LHCN-M2 (cell line): ENCODE measurements around the gene DNAH14. TPM values are rescaled to one million over a fixed set of nuclear protein-coding genes. Genes with fewer than 3 reads are reported as not detected.
A peak's percentile ranks its signal among the peaks of the same experiment; 100 is the strongest.
"Not testable (repeated sequence)": the region's sequence is repeated elsewhere in the genome, so short reads cannot be mapped to it uniquely, and the experiment has no call there.

ENCODE experiments used
- DNase-seq: peaks from one replicate; pipeline ENCODE4 v3.0.0-alpha.2; 2012; ENCODE audit warnings: low read depth
- total RNA-seq: library from RNA; depleted of rRNA; stranded (reverse); fragments of >200 nt; gene quantifications from 2 replicates; pipeline ENCODE4 v1.2.3, GENCODE V29; 2014

Gene DNAH14
- total RNA-seq, 1 experiment from 2014 or later, result 12.1 TPM

DNA sequence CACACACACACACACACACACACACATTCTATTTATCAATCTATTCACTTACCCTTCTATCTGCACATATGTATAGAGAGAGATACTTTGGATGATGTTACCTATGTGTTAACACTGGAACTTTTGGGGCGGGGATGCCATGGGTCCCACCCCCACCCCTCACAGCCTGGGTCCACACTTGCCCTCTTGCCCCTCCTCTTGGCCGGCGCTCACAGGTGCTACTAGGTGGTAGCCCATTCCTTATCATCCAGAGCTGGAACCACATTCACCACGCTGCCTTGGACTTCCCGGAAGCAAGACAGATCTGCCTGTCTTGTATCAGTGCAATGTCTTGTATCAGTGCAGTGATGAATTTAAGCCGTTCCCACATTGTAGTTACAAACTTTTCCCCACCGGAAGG is 413.2 kb downstream of the DNAH14 start:
- DNase-seq, result no peak

- peak; percentile 34 for DNase-seq
Measured at GRCh38 chr1:225343618-225344017, 414.1 kb downstream of the DNAH14 start.

DNA sequence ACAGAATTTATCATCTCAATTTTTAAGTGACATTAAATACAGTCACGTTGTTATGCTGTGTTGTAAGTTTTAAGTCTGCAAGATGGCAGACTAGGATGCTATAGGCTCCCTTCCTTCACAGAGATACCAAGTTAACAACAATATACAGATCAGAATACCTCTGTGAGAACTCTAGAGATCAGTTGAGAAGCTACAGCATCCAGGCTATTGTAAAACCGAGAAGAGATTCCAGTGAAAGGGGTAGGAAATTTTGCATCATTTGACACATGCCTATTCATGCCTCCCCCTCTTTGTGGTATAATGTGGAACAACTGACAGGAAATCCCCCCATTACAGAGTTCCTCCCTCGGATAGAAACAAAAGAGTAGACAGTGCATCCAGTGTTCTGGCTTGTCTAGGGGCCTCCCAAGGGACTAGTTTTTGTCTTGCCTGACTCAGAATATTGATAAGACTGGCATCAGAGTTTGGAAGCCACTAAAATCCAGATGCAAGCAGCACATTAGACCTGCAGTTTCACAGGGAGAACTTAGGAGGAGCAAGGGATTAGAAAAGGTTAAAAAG is 417.7 kb downstream of the DNAH14 start:
- DNase-seq, result peak; percentile 14

DNA sequence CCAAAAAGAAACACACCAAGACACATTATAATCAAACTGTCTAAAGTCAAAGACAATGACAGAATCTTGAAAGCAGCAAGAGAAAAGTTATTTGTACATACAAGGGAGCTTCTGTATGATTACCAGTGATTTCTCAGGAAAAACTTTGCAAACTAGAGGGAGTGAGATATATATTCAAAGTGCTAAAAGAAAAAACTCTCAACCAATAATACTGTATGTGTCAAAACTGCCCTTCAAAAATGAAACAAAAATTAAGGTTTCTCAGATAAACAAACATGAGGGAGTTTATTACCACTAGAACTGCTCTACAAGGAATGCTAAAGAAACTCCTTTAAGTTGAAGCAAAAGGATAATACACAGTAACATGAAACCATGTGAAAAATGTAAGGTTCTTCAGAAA is 418.9 kb downstream of the DNAH14 start:
- DNase-seq, result no peak

- no peak for DNase-seq
Measured at GRCh38 chr1:225349826-225350225, 420.4 kb downstream of the DNAH14 start.

DNA sequence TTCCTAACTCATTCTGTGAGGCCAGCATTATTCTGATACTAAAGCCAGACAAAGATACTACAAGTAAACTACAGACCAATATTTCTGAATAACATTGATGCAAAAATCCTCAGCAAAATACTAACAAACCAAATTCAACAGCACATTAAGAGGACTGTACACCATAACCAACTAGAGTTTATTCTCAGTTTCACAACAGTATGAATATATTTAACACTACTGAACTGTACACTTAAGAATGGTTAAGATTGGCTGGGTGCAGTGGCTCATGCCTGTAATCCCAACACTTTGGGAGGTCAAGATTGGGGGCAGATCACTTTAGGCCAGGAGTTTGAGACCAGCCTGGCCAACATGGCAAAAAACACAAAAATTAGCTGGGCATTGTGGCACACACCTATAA is 421.4 kb downstream of the DNAH14 start:
- DNase-seq, result no peak

GRCh38 chr1:225354906-225355305 is 425.4 kb downstream of the DNAH14 start:
- no peak for DNase-seq

DNA sequence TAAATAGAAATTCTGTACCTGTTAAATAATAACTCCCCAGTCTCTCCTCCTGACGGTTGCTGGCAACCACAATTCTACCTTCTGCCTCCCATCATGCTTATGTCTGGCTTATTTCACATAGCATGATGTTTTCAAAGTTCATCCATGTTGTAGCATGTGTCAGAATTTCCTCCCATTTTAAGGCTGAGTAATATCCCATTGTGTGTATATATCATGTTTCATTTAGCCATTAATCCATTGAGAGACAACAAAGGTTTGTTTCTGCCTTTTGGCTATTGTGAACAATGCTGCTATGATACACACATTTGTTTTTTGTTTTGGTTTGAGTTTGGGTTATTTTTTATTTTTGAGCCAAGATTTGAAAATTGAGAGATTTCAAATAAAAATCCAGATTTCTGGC is 426.4 kb downstream of the DNAH14 start:
- no peak for DNase-seq

- DNase-seq, result no peak
Measured at GRCh38 chr1:225360119-225360518, 430.6 kb downstream of the DNAH14 start.

- DNase-seq, result no peak
Measured at GRCh38 chr1:225361176-225361575, 431.7 kb downstream of the DNAH14 start.

DNA sequence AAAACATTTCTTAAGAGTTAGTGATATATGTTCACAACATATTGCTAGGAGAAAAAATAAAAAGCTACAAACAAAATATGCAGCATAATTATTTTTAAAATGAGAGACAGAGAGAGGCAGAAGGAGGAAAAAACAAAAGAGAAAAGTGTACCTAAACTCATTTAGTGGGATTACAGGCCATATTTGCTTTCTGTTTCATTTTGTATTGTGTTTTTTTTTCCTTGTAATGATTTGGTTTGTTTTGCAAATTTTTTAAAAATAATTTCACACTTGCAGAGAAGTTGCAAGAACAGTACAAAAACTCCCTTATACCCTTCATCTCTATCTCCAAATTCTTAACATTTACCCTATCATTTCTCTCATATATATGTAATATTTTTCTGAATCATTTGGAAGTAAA is 433.3 kb downstream of the DNAH14 start:
- no peak for DNase-seq

- no peak for DNase-seq
Measured at GRCh38 chr1:225364439-225364838, 435.0 kb downstream of the DNAH14 start.

- DNase-seq, result no peak
Measured at GRCh38 chr1:225366018-225366417, 436.5 kb downstream of the DNAH14 start.

GRCh38 chr1:225366552-225366951 is 437.1 kb downstream of the DNAH14 start:
- DNase-seq, result no peak

GRCh38 chr1:225368036-225368552 is 438.6 kb downstream of the DNAH14 start:
- no peak for DNase-seq

DNA sequence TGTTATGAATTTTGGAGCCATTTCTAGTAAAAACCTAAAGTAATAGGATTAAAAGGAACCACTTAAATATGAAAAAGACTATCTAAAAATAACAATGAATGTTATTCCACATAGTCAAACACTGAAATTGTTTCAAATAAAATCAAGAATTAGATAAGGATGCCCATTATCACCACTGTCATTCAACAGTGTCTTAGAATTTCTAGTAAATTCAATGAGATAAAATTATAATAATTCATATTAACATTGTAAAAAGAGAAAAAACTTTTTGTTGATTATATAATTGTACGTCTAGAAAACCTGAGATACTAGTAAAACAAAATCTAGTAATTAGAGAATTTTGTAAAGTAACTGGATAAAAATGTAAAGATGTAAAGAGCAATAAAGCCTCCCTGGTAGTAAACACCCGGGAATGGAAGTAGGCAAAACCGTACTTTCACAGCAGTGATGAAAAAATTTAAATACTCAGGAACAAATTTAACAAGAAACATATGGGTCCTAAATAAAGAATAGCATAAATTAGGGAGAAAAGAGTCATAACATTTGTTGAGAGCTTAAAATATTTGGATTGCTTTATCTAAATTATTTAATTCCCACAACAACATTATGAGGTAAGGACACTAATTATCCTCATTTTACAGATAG is 442.0 kb downstream of the DNAH14 start:
- no peak for DNase-seq

DNA sequence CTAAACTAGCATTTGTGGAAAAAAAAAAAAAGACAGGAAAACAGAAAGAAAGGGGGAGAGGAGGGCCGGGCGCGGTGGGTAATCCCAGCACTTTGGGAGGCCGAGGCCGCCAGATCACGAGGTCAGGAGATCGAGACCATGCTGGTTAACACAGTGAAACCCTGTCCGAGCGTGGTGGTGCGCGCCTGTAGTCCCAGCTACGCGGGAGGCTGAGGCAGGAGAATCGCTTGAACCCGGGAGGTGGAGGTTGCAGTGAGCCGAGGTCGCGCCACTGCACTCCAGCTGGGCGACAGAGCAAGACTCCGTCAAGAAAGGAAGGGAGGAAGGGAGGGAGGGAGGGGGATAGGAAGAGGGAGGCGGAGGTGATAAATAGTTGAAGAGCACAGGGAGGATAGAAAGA is 443.7 kb downstream of the DNAH14 start:
- no peak for DNase-seq

GRCh38 chr1:225374996-225375395 is 445.5 kb downstream of the DNAH14 start:
- DNase-seq, result no peak

DNA sequence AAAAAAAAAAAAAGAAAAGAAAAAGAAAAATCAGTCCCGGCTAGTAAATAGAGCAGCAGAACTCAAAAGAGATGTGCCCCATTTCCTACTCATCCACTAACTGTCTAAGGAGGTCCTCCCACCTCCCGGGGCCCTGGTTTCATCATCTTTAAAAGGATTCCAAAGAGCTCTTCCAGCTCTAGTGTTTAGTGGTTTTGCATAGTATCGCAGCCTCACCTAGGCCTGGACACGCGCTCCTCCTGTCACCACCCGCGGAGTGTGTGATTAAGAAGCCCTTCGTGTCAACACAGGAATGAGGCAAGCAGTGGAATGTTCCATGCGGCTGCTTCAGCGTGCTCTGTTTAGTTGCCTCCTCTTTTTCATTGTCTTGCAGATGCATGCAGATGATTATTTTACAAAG is 449.4 kb downstream of the DNAH14 start:
- DNase-seq, result peak; percentile 11

- DNase-seq, result no peak
Measured at GRCh38 chr1:225380691-225381090, 451.2 kb downstream of the DNAH14 start.

- DNase-seq, result not testable (repeated sequence)
Measured at GRCh38 chr1:225386860-225387259, 457.4 kb downstream of the DNAH14 start.

GRCh38 chr1:225388372-225388771 is 458.9 kb downstream of the DNAH14 start:
- no peak for DNase-seq

DNA sequence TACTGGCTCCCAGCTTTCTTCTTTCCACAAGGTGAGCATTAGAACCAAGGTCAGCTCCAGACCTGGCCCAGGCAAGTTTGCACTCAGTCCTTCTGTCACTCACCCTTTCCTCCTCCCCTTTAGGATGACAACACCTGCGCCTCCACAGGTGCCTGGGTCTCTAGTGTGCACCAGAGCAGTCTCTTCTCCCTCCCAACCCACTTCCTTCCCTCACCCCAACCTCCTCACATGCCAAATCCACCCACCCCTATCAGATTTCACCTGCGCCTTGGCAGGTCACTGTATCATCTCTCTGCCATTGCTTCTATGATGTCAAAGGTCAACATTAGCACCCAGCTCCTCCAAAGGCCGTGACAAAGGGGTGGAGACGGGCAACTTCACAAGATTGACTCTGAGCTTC is 460.4 kb downstream of the DNAH14 start:
- no peak for DNase-seq

GRCh38 chr1:225396357-225396756 is 466.9 kb downstream of the DNAH14 start:
- DNase-seq, result no peak
